Lung (tissue), 12 donors: Measurements from ENCODE around the gene XRCC3. TPM values are rescaled to one million over a fixed set of nuclear protein-coding genes. Genes with fewer than 3 reads are reported as not detected.

ENCODE experiments used
- ATAC-seq: fragments of 200-7000 bp; cut with Tn5 transposase; one replicate; pipeline ENCODE4 v1.9.1; 2020; ENCODE audit warnings: moderate number of reproducible peaks; ENCODE audit not compliant: insufficient read depth, low FRiP score
- DNase-seq, 3 donors: peaks; one replicate each; pipeline ENCODE4 v3.0.0-alpha.2; 2013 to 2017
- H3K27ac ChIP-seq, 2 donors: one replicate each; pipeline ENCODE4 v1.5.1; 2013; ENCODE audit warnings: mild to moderate bottlenecking in 2 of 2, moderate library complexity in 2 of 2, control low read depth in 1 of 2, inconsistent platforms in 1 of 2, low read depth in 1 of 2, low read length in 1 of 2
- H3K27me3 ChIP-seq, 3 donors: one replicate each; pipeline ENCODE4 v1.5.1; 2013; ENCODE audit warnings: low read length in 2 of 3; ENCODE audit not compliant: control insufficient read depth in 3 of 3, insufficient read depth in 3 of 3
- H3K36me3 ChIP-seq, 4 donors: one replicate each; pipeline ENCODE4 v1.5.1; 2013; ENCODE audit warnings: low read length in 4 of 4, mild to moderate bottlenecking in 1 of 4, moderate library complexity in 1 of 4; ENCODE audit not compliant: control insufficient read depth in 4 of 4, insufficient read depth in 4 of 4
- H3K4me1 ChIP-seq, 5 donors: one replicate each; pipeline ENCODE4 v1.5.1; 2013; ENCODE audit warnings: low read length in 5 of 5, mild to moderate bottlenecking in 2 of 5, moderate library complexity in 1 of 5; ENCODE audit not compliant: control insufficient read depth in 5 of 5, insufficient read depth in 5 of 5
- H3K4me3 ChIP-seq: one replicate; pipeline ENCODE4 v1.5.1; 2013; ENCODE audit warnings: mild to moderate bottlenecking, control low read depth, moderate library complexity
- H3K9ac ChIP-seq, 2 donors: one replicate each; pipeline ENCODE4 v1.5.1; 2013; ENCODE audit warnings: low read length in 2 of 2, control low read depth in 1 of 2; ENCODE audit not compliant: insufficient read depth in 1 of 2
- H3K9me3 ChIP-seq, 4 donors: one replicate each; pipeline ENCODE4 v1.5.1; 2013; ENCODE audit warnings: low read length in 3 of 4, mild to moderate bottlenecking in 1 of 4, moderate library complexity in 1 of 4; ENCODE audit not compliant: control insufficient read depth in 4 of 4, insufficient read depth in 3 of 4
- CTCF ChIP-seq: IDR thresholded peaks from 2 replicates; pipeline ENCODE4 v1.5.1; 2012; ENCODE audit warnings: mild to moderate bottlenecking; ENCODE audit errors: control extremely low read depth, extremely low read depth
- WGBS, 2 donors: extraction: QIAGEN DNeasy Blood & Tissue Kit; methylation state at CpG; one replicate each; pipeline ENCODE4 v1.1.7; 2013; 5-methylcytosine and 5-hydroxymethylcytosine counted together
- polyA plus RNA-seq, 2 donors: library from polyadenylated mRNA; stranded (reverse); fragments of 200-250 nt; gene quantifications; one replicate each; pipeline ENCODE4 v1.2.1, GENCODE V29; 2013
- total RNA-seq, 2 donors: library from RNA; depleted of rRNA in 1 of 2; stranded (reverse); fragments of >200 nt in 1 of 2; gene quantifications; one replicate each; pipeline ENCODE4 v1.2.1, GENCODE V29; 2014 to 2021
- donor health status: control.
- donor health status: control.
- donor health status: Bipolar disorder and iron deficiency.
- donor health status: healthy.
- donor health status: DM: yes; HTN: yes; CAD: no.

XRCC3 gene
- total and polyA plus RNA-seq, 4 donors, result 4.4 to 10.4 (median 6.0) TPM

DNA sequence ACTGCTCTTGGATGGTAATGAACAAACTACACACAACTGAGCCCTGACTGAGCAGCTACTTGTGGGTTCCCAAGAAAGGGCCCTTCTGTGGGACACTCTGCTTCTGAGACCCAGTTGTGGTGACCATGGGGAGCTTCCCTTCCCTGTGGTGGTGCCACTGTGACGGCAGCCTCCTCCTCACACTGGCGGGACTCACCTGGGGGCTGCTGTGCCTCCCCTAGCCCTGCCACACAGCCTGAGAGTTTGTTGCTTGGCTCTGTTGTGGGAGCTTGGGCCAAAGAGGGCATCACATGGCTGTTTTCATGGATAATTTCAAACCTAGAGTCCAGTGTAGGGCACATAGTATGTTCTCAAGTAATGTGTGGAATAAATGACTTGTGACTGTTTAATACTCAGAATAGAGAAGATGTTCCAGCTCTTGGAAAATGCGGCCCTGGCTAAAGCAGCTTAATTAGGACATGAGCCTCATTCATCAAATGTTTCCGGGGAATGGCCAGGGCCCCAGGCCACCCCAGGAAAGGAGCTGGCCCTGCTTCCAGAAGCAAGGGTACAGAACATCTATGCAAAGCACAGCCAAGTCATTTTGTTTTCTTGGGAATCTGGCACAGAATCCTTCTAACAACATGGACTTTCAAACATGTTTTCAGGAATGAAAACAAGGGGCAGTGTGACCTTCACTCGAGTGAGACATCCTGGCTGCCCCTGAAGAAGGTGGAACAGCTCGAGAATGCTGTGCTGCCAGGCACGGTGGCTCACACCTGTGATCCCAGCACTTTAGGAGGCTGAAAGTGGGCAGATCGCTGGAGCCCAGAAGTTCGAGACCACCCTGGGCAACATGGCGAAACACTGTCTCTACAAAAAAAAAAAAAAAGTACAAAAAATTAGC lies 21.5 kb upstream of the XRCC3 start:
- peaks cover 12 to 69% (median 20%) of the 10 kb centered on the region in 4 donors for H3K36me3 ChIP-seq

DNA sequence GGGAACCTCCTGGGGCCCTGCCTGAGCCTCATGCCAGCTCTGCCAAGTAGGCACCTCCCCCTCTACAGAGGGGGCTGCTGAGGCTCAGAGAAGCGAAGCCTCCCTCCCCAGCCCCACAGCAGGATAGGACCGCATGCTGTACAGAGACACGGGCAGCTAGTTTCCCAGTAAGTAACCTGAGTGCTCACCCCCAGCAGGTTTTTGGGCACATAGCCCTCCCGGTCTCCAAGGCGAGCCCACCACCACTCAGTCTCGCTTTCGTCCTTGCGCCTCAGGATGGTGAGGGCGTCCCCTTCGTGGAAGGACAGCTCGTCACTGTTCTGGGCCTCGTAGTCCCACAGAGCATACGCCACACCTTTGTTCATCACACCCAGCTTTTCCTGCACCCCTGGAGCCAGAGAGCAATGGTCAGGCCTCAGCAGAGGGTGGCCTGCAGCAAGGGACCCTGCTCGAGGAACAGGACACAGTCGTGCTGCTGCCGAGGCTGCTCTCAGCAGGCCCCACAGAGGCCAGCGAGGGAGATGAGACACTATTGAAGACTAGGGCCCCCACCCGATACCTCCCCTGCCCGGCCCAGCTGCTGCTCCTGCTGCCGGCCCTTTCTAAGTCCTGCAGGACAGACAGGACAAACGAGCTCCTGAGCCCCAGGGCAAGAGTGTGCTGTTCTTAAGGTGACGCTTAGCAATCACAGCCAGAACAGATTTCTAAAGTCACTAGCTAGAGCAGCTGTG lies 20.7 kb upstream of the XRCC3 start:
- Histone ChIP-seq H3K36me3 (peaks cover 12 to 73% (median 20%) of the 10 kb centered on the region in 4 donors), H3K9me3 (no peaks in the 10 kb centered on the region), H3K9ac (no peak overlapping the region), H3K4me1 (peaks cover 0 to 26% (median 3%) of the 10 kb centered on the region in 5 donors), H3K27ac (no peak overlapping the region), H3K27me3 (no peaks in the 10 kb centered on the region), H3K4me3 (no peak overlapping the region)
- ATAC-seq (no peak), DNase-seq (no peak)
- no peak for TF ChIP-seq CTCF
- 89 to 93% methylated on average over 22 of the region's 22 CpGs for WGBS, 2 donors

More for the DNA sequence above, 21.5 kb upstream of the XRCC3 start:
- Histone ChIP-seq H3K4me3 (no peak overlapping the region), H3K27me3 (no peaks in the 10 kb centered on the region), H3K9ac (peak overlapping the region in 1 of 2 donors; percentile 7), H3K4me1 (peaks cover 0 to 26% (median 3%) of the 10 kb centered on the region in 5 donors), H3K27ac (no peak overlapping the region), H3K9me3 (no peaks in the 10 kb centered on the region)
- no peak for ATAC-seq
- TF ChIP-seq CTCF, result no peak
- 82 to 91% methylated on average over 10 of the region's 10 CpGs for WGBS, 2 donors
- DNase-seq, result no peak

DNA sequence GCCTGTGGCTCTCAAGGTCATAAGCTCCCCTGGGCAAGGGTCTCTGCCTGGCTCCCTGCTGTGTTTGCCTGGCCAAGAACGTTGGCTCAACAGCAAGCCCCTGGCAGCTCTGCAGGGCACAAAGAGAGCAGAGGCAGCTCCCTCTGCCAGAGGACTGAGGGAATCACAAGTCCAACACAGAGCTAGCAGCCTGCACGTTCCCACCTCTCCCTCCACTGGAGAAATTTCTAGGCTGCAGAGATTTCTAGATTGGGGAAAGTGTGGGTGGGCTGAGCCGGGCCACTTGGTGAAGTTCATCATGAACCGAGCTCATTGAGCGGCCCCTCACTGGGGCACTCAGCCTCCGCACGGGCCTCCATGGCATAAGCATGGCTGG lies 20.2 kb upstream of the XRCC3 start:
- no peak overlapping the region for H3K4me3 ChIP-seq
- no peak overlapping the region for H3K27ac ChIP-seq
- DNase-seq (peak in 1 of 3 donors; percentile 31), ATAC-seq (no peak)
- no peak overlapping the region for H3K9ac ChIP-seq
- no peak for TF ChIP-seq CTCF
- H3K4me1 ChIP-seq, result peaks cover 0 to 26% (median 3%) of the 10 kb centered on the region in 5 donors
- H3K36me3 ChIP-seq, result peaks cover 12 to 76% (median 21%) of the 10 kb centered on the region in 4 donors
- H3K27me3 ChIP-seq, result no peaks in the 10 kb centered on the region
- 70 to 86% methylated on average over 7 of the region's 7 CpGs for WGBS, 2 donors
- no peaks in the 10 kb centered on the region for H3K9me3 ChIP-seq
